Subcutaneous adipose tissue (tissue), 4 donors: ENCODE data around the gene GRAMD1C. TPM values are rescaled to one million over a fixed set of nuclear protein-coding genes. Genes with fewer than 3 reads are reported as not detected.

Source experiments
- CTCF ChIP-seq: fragments of 450-650 bp; IDR thresholded peaks from one replicate; pipeline ENCODE4 v1.5.1; 2016; ENCODE audit warnings: low read depth, mild to moderate bottlenecking, control low read depth, antibody characterized with exemption, moderate library complexity
- total RNA-seq, 4 donors: library from RNA; depleted of rRNA; stranded (reverse); fragments of >200 nt; gene quantifications; one replicate each; pipeline ENCODE4 v1.1.0, GENCODE V29; 2016

The GRAMD1C gene
- total RNA-seq, 4 donors from 2014 or later: 0.88 to 4.0 (median 1.8) TPM

- no peak for TF ChIP-seq CTCF
Observed at GRCh38 chr3:113896930-113897329, 58.3 kb downstream of the GRAMD1C start.

GRCh38 chr3:113897373-113897777, 58.8 kb downstream of the GRAMD1C start:
- TF ChIP-seq CTCF: no peak

GRCh38 chr3:113898892-113899291, 60.3 kb downstream of the GRAMD1C start:
- no peak for TF ChIP-seq CTCF

GRCh38 chr3:113906568-113907140, 68.1 kb downstream of the GRAMD1C start:
- no peak for TF ChIP-seq CTCF

GRCh38 chr3:113908133-113908532, 69.5 kb downstream of the GRAMD1C start:
- TF ChIP-seq CTCF: no peak

GRCh38 chr3:113910966-113911365, 72.4 kb downstream of the GRAMD1C start:
- TF ChIP-seq CTCF: no peak

- TF ChIP-seq CTCF: no peak
Observed at GRCh38 chr3:113912552-113913236, 74.1 kb downstream of the GRAMD1C start.
